Loucy (cell line): ENCODE data around the gene CYP2E1.
"Not testable (repeated sequence)": the region's sequence is repeated elsewhere in the genome, so short reads cannot be mapped to it uniquely, and the experiment has no call there.

Source experiments
- EZH2phosphoT487 ChIP-seq: fragments of 200-600 bp; IDR thresholded peaks from 2 replicates; pipeline ENCODE4 v1.6.1; 2018; ENCODE audit warnings: antibody characterized with exemption, mild to moderate bottlenecking, moderate library complexity, borderline replicate concordance
- TF ChIP-seq, protein P1 (sequence below): fragments of 200-600 bp; sonication (generic); conservative IDR thresholded peaks from 2 replicates; pipeline ENCODE4 v1.5.1; 2014; ENCODE audit warnings: mild to moderate bottlenecking, antibody characterized with exemption, low read length

DNA sequence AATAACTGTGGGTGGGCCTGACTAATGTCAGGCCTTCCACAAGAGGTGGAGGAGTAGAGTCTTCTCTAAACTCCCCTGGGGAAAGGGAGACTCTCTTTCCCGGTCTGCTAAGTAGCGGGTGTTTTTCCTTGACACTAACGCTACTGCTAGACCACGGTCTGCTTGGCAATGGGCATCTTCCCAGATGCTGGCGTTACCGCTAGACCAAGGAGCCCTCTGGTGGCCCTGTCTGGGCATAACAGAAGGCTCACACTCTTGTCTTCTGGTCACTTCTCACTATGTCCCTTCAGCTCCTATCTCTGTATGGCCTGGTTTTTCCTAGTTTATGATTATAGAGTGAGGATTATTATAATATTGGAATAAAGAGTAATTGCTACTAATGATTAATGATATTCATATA, 29.8 kb upstream of the CYP2E1 start:
- TF ChIP-seq, protein P1, sequence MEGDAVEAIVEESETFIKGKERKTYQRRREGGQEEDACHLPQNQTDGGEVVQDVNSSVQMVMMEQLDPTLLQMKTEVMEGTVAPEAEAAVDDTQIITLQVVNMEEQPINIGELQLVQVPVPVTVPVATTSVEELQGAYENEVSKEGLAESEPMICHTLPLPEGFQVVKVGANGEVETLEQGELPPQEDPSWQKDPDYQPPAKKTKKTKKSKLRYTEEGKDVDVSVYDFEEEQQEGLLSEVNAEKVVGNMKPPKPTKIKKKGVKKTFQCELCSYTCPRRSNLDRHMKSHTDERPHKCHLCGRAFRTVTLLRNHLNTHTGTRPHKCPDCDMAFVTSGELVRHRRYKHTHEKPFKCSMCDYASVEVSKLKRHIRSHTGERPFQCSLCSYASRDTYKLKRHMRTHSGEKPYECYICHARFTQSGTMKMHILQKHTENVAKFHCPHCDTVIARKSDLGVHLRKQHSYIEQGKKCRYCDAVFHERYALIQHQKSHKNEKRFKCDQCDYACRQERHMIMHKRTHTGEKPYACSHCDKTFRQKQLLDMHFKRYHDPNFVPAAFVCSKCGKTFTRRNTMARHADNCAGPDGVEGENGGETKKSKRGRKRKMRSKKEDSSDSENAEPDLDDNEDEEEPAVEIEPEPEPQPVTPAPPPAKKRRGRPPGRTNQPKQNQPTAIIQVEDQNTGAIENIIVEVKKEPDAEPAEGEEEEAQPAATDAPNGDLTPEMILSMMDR, result peak; percentile 40
- TF ChIP-seq EZH2phosphoT487, result not testable (repeated sequence)
